Large intestine (tissue), 3 donors: ENCODE data around the gene KBTBD3. TPM values are rescaled to one million over a fixed set of nuclear protein-coding genes. Genes with fewer than 3 reads are reported as not detected.

ENCODE experiments used
- DNase-seq, 2 donors: peaks; one replicate each; pipeline versions ENCODE4 v3.0.0 to v3.0.0-alpha.2; 2013
- H3K27ac ChIP-seq: one replicate; pipeline ENCODE4 v1.5.1; 2013; ENCODE audit warnings: low read length
- H3K27me3 ChIP-seq: 2 replicates; pipeline ENCODE4 v1.6.1; 2013; ENCODE audit warnings: low read length; ENCODE audit not compliant: control insufficient read depth, insufficient read depth
- H3K36me3 ChIP-seq: 2 replicates; pipeline ENCODE4 v1.6.1; 2013; ENCODE audit warnings: low read length; ENCODE audit not compliant: control insufficient read depth, insufficient read depth
- H3K4me1 ChIP-seq: one replicate; pipeline ENCODE4 v1.6.1; 2013; ENCODE audit warnings: low read length; ENCODE audit not compliant: control insufficient read depth, insufficient read depth
- H3K4me3 ChIP-seq: one replicate; pipeline ENCODE4 v1.5.1; 2013; ENCODE audit warnings: low read length
- H3K9me3 ChIP-seq: one replicate; pipeline ENCODE4 v1.6.1; 2013; ENCODE audit warnings: mild to moderate bottlenecking, low read depth, low read length, moderate library complexity; ENCODE audit not compliant: control insufficient read depth
- whole genome bisulfite sequencing: methylation state at CpG from one replicate; pipeline ENCODE4 v1.1.5; 2013; ENCODE audit warnings: low lambda C conversion rate; ENCODE audit not compliant: insufficient coverage; 5-methylcytosine and 5-hydroxymethylcytosine counted together
- polyA plus RNA-seq: library from polyadenylated mRNA; unstranded; fragments of 120-200 nt; gene quantifications from one replicate; pipeline ENCODE4 v1.2.1, GENCODE V29; 2013

KBTBD3 gene
- polyA plus RNA-seq, 1 donor, result 7.3 TPM

DNA sequence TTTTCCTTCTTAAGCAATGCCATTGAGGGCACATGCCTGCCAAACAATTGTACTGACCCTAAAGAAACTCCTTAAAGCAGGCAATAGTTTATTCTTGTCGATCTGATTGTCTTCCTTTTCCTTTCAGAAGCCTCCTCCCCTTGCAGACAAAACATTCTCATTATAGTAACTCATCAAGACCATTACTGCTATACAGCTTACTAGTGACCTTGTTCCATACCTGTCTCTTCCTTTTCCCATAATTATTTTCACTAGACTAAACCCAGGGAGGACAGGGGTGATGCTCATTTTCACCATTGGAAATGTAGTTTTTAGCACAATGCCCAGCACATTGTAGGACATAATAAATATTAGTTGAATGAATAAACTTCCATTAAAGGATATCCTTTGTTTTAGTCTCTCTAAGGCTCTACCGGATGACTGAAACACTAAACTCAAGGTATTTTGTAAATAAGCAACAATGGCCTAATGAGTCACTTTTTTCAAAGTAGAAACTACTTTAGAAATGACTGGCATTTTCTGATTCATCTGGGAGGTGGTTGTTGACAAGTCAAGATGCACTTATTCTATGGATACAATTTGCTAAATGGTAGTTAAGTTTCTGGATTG lies 45.8 kb downstream of the KBTBD3 start:
- 80% methylated on average over 1 of the region's 2 CpGs for WGBS
- Histone ChIP-seq H3K27me3 (no peaks in the 10 kb centered on the region), H3K4me3 (no peak overlapping the region), H3K36me3 (no peaks in the 10 kb centered on the region), H3K4me1 (no peaks in the 10 kb centered on the region), H3K9me3 (no peaks in the 10 kb centered on the region), H3K27ac (no peak overlapping the region)
- no peak for DNase-seq

DNA sequence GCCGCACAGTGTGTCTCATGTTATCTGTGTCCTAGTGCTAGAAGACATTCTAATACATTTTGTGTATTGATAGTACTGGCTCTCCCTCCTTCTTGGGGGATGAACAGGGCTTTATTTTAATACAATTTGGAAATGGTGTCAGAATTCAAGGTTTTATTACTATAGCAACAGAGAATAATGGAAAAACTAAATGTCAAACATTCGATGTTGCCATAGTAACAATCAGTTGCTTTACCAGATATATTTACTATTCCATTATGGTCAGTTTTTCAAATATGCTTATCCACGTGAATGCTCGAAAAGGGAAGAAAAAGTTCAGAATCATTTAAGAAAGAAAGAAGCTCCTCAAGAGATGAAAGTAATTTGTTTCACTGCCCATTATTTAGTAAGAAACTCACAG lies 46.5 kb downstream of the KBTBD3 start:
- no peaks in the 10 kb centered on the region for H3K36me3 ChIP-seq
- DNase-seq, result no peak
- H3K27me3 ChIP-seq, result no peaks in the 10 kb centered on the region
- no peak overlapping the region for H3K27ac ChIP-seq
- no peaks in the 10 kb centered on the region for H3K4me1 ChIP-seq
- WGBS, result 44% methylated on average over 4 of the region's 4 CpGs
- H3K9me3 ChIP-seq, result no peaks in the 10 kb centered on the region
- H3K4me3 ChIP-seq, result no peak overlapping the region

DNA sequence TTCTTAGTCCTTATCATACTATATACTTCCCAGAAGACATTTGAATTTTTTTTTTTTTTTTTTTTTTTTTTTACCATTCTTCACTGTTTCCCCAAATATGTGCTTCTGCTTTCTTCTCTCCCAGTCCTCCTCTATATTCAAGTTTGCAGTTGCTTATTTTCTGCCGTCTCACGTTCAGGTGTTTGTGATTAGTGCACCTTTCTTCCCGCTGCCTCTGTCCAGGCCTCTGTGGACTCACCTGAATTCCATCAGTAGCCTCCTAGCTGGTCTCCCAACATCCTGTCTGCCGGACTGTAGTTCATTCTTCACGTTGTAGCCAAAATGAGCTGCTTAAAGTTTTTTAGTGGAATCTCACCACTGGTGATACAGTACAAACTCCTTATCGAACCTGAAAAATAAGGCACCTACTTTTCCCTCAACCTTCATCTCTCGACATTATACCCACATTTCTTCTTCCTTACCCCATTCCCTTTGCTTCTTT lies 54.3 kb downstream of the KBTBD3 start:
- DNase-seq, result no peak
- Histone ChIP-seq H3K4me1 (peaks cover 5% of the 10 kb centered on the region), H3K27ac (peak overlapping the region; percentile 72), H3K36me3 (no peaks in the 10 kb centered on the region), H3K4me3 (peak overlapping the region; percentile 80), H3K9me3 (no peaks in the 10 kb centered on the region), H3K27me3 (no peaks in the 10 kb centered on the region)
- 97% methylated on average over 3 of the region's 7 CpGs for whole genome bisulfite sequencing

DNA sequence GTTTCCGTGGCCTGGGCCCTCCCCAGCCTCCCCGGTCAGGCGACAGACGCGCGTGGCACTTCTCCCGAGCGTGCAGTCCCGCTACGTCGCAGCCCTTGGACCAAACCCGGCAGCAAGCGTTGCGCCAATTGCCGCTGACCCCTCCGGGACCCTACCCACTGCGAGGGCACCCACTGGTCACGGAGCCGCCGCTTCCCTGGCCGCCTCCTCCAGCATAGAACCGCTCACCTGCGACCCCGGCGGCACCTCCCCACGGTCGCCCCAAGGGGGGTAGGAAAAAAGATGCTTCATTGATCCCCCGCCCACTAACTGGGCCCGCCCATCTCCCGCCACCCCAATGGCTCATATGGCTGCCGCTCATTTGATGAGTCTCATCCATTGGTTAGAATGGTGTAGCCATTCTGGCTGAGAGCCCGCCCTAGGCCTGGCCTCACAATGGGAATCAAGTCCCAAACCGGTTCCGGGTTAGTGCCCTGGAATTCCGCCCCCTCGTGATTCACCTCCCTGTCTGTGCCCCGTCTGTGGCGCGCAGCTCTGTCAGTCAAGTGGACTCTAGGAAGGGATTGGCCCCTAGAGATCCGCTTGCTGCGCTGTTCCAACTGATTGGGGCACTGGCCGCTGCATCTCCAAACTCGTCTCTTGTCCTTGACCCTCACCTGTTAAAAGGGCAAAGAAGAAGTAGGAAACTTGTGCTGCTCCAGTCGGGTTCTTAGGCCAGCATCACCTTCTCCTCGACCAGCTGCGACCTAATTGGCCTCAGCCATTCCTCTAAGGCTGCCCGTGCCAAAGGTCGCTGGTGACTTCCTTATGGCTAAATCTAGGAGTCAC lies 55.0 kb downstream of the KBTBD3 start, which contains the start of gene MSANTD4:
Gene MSANTD4 (minus strand): TSS at position 274 of the 828 bp plus-strand sequence. CDS start 11,323 bp downstream, outside the sequence.
- Histone ChIP-seq H3K4me1 (peaks cover 5% of the 10 kb centered on the region), H3K27me3 (no peaks in the 10 kb centered on the region), H3K27ac (peak within 1 kb of the TSS; percentile 72), H3K4me3 (peak within 1 kb of the TSS; percentile 80), H3K9me3 (no peaks in the 10 kb centered on the region), H3K36me3 (no peaks in the 10 kb centered on the region)
- no CpG with 5 or more reads among the region's 48 CpGs for WGBS
- DNase-seq, result peak; percentile 98 to 99

DNA sequence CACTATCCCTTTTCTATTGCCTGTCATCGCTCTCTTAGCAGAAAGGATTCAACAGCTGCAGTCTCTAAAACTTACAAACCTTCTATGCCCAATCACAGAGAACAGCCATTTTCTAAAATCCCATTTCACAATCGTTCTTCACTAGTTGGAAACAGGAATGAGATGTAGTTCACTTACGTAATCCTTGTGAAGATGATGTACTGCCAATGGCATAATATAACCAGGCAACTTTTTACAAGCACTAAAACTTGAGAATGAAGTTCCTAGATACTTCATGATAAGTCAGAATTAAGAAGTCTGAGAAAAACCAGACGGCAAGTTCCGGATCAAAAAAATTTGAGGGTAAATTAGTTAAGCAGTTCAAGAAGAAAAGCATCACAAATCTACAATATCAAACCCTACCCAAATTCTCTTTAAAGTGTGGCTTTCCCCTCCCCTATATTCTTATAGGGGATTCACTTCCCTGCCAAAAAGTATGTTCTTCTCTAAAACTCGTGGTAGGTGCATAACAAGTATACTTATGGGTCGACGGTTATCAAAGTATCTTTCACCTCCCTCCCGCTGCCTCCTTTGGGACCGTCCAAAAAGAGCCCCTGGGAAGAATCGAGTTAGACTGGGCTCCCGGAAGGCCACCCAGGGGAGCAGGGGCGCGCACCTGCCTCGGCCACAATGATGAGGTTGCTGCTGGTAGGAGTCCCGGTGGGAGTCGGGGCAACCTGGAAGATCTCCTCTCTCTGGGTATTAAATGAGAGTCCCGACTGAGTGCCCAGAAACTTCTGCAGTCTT lies 55.8 kb downstream of the KBTBD3 start:
- H3K4me1 ChIP-seq, result peaks cover 5% of the 10 kb centered on the region
- WGBS, result 100% methylated on average over 1 of the region's 18 CpGs

DNA sequence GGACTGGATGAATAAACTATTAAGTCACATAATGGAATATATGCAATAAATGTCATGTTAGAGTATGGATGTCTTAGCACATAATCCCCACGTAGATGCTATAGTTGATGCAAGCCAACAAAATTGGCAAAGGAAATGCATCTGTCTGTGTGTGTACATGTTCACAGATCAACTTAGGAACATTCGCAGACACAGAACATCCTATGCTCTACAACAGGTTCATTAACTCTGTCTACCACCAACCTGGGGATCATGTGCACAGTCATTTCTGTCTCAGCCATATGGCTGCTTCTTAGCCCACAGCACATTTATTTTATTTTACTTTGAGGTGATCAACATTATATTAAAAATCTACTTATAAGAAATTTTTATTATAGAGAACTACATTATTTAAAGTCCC lies 60.1 kb downstream of the KBTBD3 start:
- no CpG with 5 or more reads among the region's 2 CpGs for WGBS
- no peak overlapping the region for H3K4me3 ChIP-seq

More for the DNA sequence above, 55.8 kb downstream of the KBTBD3 start:
- peak overlapping the region; percentile 66 for H3K27ac ChIP-seq
- peak in 1 of 2 donors; percentile 17 for DNase-seq
- no peaks in the 10 kb centered on the region for H3K36me3 ChIP-seq
- peak overlapping the region; percentile 80 for H3K4me3 ChIP-seq
- H3K9me3 ChIP-seq, result no peaks in the 10 kb centered on the region
- no peaks in the 10 kb centered on the region for H3K27me3 ChIP-seq

DNA sequence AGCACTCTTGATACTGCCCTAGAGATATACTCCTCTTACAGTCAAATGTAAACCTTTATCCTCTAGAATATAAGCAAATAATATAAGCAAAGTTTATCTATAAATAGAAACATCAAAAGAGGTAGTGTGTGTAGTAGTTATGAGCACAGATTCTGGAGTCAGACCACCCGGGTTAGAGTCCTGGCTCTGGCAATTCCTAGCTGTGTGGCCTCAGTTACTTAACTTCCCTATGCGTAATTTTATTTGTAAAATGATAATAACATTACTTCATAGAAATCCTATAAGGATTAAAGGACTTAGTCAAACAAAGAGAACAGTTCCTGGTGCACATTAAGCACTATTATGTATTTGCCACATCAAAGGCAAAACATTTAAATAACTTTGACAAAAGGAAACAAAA lies 62.1 kb downstream of the KBTBD3 start:
- H3K27ac ChIP-seq, result no peak overlapping the region
- no peaks in the 10 kb centered on the region for H3K27me3 ChIP-seq
- no peaks in the 10 kb centered on the region for H3K4me1 ChIP-seq
- H3K36me3 ChIP-seq, result peaks cover 9% of the 10 kb centered on the region
- no peaks in the 10 kb centered on the region for H3K9me3 ChIP-seq
- no peak overlapping the region for H3K4me3 ChIP-seq
- no CpG with 5 or more reads among the region's 2 CpGs for WGBS
- DNase-seq, result no peak

More for the DNA sequence above, 60.1 kb downstream of the KBTBD3 start:
- H3K27ac ChIP-seq, result no peak overlapping the region
- no peak for DNase-seq
- H3K4me1 ChIP-seq, result peaks cover 5% of the 10 kb centered on the region
- H3K27me3 ChIP-seq, result no peaks in the 10 kb centered on the region
- H3K36me3 ChIP-seq, result peaks cover 3% of the 10 kb centered on the region
- no peaks in the 10 kb centered on the region for H3K9me3 ChIP-seq

DNA sequence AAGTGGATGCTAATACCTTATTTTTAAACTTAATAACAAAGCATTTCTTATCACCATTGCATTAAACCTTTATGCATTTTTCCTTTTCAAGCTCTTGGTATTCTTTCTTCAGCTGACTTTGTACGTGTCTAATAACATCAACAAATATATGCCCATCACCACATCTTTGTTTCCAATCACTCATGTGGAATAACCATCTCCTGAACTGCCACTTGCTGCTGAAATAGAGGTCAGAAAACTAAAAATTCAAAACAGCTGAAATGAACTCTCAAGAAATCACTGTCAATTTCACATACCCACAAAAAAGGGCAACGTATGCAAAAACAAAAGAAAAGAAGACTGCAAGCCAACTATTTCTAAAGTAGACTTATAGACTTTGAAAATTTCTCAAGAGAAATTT lies 62.5 kb downstream of the KBTBD3 start:
- H3K4me3 ChIP-seq, result no peak overlapping the region
- no peak for DNase-seq
- no peaks in the 10 kb centered on the region for H3K4me1 ChIP-seq
- H3K27ac ChIP-seq, result no peak overlapping the region
- WGBS, result 94% methylated on average over 2 of the region's 2 CpGs
- no peaks in the 10 kb centered on the region for H3K27me3 ChIP-seq
- no peaks in the 10 kb centered on the region for H3K9me3 ChIP-seq
- H3K36me3 ChIP-seq, result peaks cover 13% of the 10 kb centered on the region

DNA sequence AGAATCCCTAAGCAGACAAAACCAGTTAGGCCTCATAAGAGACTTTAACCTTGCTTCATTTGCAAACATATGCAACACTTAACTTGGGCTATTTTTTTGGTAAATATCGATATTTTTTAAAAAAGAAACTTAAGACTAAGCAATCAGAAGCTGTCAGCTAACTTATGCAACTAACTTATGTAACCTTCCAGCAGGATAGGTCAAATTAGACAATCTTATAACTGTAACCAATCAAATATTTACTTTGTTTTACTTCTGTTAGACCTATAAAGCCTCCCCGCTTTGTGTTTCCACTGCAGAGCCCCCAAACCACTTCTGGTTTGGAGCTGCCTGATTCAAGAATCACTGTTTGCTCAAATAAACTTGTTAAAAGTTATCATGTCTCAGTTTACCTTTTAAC lies 63.1 kb downstream of the KBTBD3 start:
- Histone ChIP-seq H3K36me3 (peaks cover 19% of the 10 kb centered on the region), H3K27me3 (no peaks in the 10 kb centered on the region), H3K4me3 (no peak overlapping the region), H3K27ac (no peak overlapping the region), H3K4me1 (no peaks in the 10 kb centered on the region), H3K9me3 (no peaks in the 10 kb centered on the region)
- no peak for DNase-seq
- WGBS, result no CpG with 5 or more reads among the region's 2 CpGs

DNA sequence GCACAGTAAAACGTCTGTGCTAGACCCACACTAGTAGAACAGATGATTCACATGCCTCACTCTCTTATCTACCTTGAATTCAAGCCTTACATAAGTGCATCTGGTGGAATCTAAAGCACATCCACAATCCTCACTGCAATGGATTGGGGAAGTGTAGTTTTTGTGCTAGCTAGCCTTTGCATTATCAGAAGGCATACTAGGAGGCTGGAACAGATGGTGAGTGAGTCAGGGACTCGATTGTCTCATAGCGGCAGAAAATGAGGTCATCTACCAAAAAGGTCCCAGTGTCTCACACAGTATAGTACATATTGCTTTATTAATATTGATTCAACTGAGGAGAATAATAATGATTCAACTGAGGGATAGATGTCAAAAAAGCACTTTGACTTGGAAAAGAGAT lies 64.4 kb downstream of the KBTBD3 start:
- 85% methylated on average over 2 of the region's 3 CpGs for WGBS
- no peak overlapping the region for H3K4me3 ChIP-seq

More for the DNA sequence above, 64.4 kb downstream of the KBTBD3 start:
- Histone ChIP-seq H3K4me1 (no peaks in the 10 kb centered on the region), H3K9me3 (no peaks in the 10 kb centered on the region), H3K27me3 (no peaks in the 10 kb centered on the region), H3K36me3 (peaks cover 27% of the 10 kb centered on the region), H3K27ac (no peak overlapping the region)
- DNase-seq, result no peak
